NCI-H748 (cell line): ENCODE data around the gene FRS2.
A peak's percentile ranks its signal among the peaks of the same experiment; 100 is the strongest.

Experiments
- DNase-seq: peaks from one replicate; lab custom pipeline; 2025; ENCODE audit not compliant: unreplicated experiment; lab: John Stamatoyannopoulos, UW

The FRS2 gene

DNA sequence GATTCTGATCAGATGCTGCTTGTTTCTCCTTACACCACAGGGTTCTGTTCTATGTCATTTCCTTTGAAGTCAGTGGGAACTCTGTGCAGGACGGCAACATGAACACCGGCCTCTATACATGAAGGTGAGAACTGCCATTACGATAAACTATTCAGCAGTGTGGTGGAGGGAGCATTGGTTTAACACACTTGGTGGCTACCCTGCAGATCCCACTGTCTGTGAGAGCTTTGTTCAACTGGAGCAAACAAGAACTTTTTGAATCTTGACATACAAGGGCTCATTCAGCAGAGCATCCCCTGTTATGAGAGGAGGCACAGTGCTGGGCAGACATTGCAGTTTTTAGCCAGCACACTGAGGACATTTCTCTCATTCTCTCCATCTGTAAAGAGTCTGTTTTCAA, 10.7 kb upstream of the FRS2 start:
- no peak for DNase-seq

DNA sequence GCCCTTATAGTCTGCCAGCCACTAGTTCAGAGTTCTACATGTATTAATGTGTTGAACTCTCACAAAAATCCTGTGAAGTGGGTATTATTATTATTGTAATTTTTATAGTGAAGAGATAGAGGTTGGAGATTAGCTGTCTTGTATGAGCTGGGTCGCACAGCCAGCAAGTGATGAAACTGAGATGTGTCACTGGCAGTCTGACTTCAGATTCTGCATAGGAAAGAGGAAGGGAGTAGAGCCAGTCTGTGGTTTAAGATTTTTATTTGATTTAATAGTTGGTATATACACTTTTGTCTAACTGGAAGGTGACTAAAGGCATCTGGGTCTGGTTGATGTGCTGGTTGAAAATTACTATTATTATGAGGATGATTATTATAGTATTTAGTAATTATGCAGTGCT, 5.8 kb upstream of the FRS2 start:
- no peak for DNase-seq

GRCh38 chr12:69466867-69467266, 3.3 kb upstream of the FRS2 start:
- DNase-seq: no peak

DNA sequence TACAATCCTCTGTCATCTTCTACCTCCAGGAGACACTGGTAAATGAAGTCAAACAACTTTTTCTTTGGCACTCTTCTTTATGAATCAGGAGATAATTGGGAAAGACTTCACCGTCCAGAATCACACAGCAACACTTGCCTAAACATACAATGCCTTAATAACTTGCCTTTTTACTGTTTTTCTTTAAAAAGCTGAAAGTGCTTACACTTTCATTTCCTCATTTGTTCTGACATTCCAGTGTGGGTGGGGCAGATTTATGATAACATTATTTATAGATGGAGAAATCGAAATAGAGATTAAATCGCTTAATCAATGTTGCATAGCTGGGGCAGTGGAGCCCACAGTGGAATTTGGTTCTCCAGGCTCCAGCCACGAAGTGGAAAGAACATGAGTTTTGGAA, 2.8 kb upstream of the FRS2 start:
- DNase-seq: no peak

DNA sequence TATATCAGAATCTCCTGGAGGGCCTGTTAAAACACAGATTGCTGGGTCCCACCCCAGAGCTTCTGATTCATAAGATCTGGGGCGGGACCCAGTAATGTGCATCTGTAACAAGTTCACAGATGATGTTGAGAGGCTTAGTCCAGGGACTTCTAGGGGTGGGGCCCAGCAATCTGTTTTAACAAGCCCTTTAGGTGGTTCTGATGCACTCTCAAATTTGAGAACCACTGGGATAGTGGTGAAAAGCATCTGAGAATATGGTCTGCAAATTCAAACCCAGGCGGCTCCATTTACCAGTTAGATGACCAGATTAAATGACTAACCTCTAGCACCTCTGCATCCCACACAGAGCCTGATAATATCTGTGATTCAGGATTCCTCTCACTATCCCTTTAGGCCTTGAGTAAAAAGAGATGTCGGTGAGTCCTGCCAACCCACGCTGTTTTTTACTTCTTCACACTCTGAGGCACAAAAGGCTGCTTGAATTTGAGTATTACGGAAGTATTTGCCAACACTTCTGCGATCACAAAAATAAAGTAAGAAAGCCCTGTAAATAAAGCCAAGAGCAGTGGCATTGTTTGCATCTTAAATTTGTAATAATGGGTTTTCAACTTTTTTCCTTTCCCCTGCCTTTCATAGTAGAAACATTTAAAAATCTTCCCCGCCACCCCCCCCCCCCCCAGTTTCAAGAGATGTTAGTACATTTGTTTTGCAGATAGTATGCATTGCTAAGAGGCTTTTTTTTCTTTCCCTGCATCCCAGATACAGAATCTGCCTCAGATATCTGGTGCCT, 1.8 kb upstream of the FRS2 start:
- no peak for DNase-seq

- no peak for DNase-seq
Measured at GRCh38 chr12:69469854-69470188, 367 bp upstream of the FRS2 start.

DNA sequence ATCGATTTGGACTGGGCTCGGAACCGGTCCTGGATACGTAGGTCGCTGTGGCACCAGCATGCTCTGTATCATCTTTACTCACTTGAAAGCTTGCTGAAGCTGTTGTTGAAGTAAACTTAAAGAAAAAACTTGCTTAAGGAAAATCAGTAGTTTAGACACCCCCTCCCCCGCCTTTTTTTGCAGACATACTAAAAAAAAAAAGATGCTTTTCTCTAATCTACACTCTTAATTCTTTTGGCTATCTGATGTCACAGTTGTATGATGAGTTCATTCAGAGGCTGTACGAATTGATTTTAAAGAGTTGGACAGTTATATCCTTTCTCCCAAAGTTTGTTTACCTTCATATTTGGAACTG, 865 bp downstream of the FRS2 start:
- no peak for DNase-seq

- no peak for DNase-seq
Measured at GRCh38 chr12:69471667-69472385, 1.6 kb downstream of the FRS2 start.

DNA sequence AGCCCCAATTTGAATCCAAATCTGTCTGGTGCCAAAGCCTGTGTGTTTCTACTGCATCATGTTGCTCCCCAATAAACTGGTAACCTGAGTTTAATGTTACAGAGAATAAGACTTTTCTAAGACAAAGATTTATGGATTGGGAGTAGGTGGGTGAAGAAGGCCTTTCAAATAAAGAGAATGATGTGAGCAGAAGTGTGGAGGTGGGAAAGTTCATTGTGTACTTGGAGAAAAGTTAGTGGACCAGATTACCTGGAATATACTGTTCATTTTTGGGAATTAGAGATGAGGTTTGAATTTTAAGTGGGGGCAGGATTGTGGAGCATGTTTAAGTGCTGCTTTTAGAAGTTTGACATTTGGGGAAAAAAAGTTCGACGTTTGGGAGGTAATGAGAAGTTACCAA, 3.1 kb downstream of the FRS2 start:
- DNase-seq: no peak

DNA sequence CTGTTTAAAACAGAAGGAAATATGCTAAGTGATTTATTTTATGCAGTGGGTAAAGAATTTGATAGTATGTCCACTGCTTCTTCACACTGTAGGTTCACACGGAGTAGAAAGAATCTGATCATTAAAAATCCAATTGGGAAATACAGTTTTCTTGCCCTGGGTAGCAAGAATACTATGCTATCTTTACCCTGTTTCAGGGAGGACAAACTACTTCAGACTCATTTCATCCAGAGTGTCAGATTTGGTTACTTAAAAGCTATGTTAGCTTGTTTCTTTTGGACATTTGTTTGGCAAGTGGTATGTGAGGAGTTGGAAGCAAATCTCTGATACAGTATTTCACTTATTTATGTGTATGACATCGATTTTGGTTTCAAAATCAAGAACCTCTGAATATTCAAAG, 4.3 kb downstream of the FRS2 start:
- no peak for DNase-seq

DNA sequence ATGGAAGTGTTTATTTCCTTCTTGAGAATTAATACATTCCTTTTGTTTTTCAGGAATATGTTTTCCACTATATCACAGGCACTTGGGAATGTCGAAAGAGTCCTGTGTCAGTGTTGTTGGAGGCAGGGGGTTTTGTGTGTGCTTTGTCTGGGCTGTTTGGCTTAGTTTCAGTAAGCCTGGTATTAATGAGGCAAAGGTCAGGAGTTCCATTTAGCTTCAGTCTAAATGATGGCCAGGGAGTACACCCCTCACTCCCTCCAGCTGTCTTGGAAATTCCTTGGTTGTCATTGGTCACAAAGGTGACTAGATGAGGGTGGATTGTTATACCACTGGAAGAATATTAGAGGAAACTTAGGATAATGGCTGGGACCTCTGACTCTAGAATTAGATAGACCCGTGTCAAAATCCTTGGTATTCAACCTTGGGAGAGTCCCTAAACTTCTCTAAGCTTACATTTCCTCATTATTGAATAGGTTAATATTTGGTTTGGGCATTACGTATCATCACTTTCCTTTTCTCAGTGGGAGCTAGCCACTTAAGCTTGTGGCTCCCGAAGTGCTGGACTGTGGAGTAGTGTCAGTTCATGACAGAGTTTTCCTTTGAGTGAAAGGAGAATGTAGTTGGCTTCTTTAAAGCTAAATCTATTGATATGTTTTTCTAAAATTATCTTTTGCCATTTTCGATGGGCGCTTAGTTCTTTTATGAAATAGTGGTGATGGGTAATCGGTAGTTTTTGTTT, 5.2 kb downstream of the FRS2 start:
- no peak for DNase-seq

GRCh38 chr12:69476276-69477017, 6.3 kb downstream of the FRS2 start:
- peak; percentile 10 for DNase-seq

GRCh38 chr12:69479675-69480074, 9.5 kb downstream of the FRS2 start:
- DNase-seq: no peak

GRCh38 chr12:69480698-69481097, 10.5 kb downstream of the FRS2 start:
- DNase-seq: no peak

- no peak for DNase-seq
Measured at GRCh38 chr12:69481133-69481532, 10.9 kb downstream of the FRS2 start.

GRCh38 chr12:69483700-69484099, 13.5 kb downstream of the FRS2 start:
- no peak for DNase-seq

- DNase-seq: no peak
Measured at GRCh38 chr12:69484428-69484827, 14.2 kb downstream of the FRS2 start.

DNA sequence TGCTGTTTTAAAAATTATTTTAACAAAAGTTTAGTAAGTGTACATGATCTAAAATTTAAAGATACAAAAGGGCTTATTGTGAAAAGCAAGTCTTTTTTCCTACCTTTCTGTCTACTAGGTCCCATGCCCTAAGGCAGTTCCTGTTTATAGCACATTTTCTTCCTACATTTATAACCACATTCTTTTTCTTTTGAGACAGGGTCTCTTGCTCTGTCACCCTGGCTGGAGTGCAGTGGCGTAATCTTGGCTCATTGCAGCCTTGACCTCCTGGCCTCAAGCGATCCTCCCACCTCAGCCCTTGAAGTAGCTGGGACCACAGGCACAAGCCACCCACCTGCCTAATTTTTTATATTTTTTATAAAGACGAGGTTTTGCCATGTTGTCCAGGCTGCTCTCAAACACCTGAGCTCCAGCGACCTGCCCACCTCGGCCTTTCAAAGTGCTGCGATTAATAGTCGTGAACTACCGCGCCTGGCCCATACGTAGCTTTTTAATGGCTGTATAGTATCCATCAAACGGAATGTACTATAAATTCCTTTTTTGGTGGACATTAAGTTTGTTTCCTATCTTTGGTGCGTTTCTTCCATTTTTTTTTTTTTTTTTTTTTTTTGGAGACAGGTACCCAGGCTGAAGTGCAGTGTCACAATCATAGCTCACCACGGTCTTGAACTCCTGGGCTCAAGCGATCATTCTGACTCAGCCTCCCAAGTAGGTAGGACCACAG, 20.9 kb downstream of the FRS2 start:
- no peak for DNase-seq

DNA sequence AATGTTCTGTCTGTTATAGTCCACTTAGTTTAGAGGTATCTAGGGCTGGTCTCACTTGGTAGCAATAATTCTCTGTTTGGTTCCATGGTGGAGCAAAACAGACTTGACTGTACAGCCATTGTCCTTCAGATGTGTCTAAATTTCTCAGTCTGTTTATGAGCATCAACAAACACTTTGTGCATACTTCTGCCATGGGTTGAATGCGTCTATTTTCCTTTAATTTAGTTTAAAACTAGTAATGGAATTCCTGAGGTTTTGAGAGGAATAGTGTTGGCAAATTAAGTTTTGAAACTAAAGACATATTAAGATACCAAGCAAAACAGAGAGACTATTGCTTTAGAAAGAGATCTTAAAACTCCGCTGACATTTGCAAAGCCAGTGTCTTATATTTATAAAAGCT, 22.6 kb downstream of the FRS2 start:
- DNase-seq: no peak

DNA sequence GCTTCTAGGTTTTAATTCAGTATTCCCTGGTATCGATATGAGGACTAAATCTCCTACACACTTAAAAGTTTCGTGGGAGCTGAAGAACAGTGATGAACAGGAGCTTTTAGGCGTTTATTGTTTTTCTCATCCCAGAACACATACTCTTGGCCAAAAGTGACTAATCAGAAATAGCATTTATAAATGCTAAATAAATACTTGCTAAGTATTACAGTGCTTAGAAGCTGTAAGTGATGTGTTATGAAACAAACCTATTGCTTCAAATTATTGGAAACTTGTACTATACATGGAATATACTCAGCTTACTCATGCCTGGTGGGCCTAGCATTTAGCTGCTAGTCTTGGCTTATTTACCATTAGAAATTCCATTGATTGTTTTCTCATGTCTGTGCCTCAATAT, 24.9 kb downstream of the FRS2 start:
- DNase-seq: no peak
